ENCODE measurements around the gene GNPTAB. TPM values are rescaled to one million over a fixed set of nuclear protein-coding genes. Genes with fewer than 3 reads are reported as not detected.
"Not testable (repeated sequence)": the region's sequence is repeated elsewhere in the genome, so short reads cannot be mapped to it uniquely, and the experiment has no call there.

Gene GNPTAB
- total RNA-seq, 4 donors from 2014 or later: 27.1 to 91.6 (median 31.3) TPM

DNA sequence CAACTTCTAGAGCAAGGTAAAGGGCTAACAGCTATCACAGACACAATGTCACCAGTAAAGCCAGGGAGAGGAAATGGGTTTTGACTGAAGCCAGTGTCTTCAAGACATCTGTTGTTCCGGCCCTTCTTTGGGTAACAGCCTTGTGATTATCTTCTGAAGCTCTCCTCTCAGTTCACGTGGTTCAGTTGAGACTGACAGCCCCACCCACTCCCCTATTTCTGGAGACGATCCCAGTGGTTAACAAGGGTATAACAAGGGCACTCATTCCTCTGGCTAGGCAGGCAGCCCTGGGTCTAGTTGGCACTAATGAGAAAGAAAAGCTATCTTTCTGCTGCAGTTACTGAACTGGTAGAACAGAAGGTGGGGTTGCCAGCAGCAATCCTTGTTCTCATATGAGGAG, 6.9 kb downstream of the GNPTAB start:
- Histone ChIP-seq H3K4me1 (peaks cover 0 to 21% (median 4%) of the 10 kb centered on the region in 4 donors), H3K27ac (peak overlapping the region in 1 of 4 donors; percentile 1)

DNA sequence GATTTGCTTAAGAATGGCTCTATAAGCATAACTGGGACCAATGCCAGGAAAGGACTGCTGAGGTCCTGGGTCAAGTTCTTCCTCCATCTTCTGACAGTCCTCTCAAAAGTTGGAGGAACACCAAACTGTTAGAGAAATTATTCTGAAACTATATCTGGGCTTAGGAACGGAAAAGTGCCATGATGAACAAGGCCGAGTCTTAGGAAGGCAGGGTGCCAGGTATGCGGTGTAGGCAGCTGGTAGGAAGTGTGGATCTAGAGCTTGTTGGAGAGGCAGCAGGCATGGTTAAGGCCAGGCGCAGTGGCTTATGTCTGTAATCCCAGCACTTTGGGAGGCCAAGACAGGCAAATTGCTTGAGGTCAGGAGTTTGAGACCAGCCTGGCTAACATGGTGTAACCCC, 7.7 kb downstream of the GNPTAB start:
- Histone ChIP-seq H3K36me3 (no peaks in the 10 kb centered on the region), H3K27ac (no peak overlapping the region), H3K9me3 (no peaks in the 10 kb centered on the region), H3K27me3 (no peaks in the 10 kb centered on the region), H3K4me3 (no peak overlapping the region), H3K4me1 (peaks cover 0 to 21% (median 2%) of the 10 kb centered on the region in 4 donors)
- TF ChIP-seq, protein P1, sequence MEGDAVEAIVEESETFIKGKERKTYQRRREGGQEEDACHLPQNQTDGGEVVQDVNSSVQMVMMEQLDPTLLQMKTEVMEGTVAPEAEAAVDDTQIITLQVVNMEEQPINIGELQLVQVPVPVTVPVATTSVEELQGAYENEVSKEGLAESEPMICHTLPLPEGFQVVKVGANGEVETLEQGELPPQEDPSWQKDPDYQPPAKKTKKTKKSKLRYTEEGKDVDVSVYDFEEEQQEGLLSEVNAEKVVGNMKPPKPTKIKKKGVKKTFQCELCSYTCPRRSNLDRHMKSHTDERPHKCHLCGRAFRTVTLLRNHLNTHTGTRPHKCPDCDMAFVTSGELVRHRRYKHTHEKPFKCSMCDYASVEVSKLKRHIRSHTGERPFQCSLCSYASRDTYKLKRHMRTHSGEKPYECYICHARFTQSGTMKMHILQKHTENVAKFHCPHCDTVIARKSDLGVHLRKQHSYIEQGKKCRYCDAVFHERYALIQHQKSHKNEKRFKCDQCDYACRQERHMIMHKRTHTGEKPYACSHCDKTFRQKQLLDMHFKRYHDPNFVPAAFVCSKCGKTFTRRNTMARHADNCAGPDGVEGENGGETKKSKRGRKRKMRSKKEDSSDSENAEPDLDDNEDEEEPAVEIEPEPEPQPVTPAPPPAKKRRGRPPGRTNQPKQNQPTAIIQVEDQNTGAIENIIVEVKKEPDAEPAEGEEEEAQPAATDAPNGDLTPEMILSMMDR (IDR thresholded peaks at IDR 0.05): no peak
- no peak for TF ChIP-seq POLR2A (IDR thresholded peaks at IDR 0.05)
- no peak for DNase-seq

More for the DNA sequence above, 6.9 kb downstream of the GNPTAB start:
- Histone ChIP-seq H3K27me3 (no peaks in the 10 kb centered on the region), H3K4me3 (no peak overlapping the region), H3K9me3 (no peaks in the 10 kb centered on the region), H3K36me3 (no peaks in the 10 kb centered on the region)
- DNase-seq: peak in 2 of 3 donors; percentile 70 to 72
- TF ChIP-seq POLR2A (IDR thresholded peaks at IDR 0.05): no peak
- TF ChIP-seq, protein P1 (IDR thresholded peaks at IDR 0.05): peak in 5 of 6 experiments; percentile 29 to 43 (median 34)

DNA sequence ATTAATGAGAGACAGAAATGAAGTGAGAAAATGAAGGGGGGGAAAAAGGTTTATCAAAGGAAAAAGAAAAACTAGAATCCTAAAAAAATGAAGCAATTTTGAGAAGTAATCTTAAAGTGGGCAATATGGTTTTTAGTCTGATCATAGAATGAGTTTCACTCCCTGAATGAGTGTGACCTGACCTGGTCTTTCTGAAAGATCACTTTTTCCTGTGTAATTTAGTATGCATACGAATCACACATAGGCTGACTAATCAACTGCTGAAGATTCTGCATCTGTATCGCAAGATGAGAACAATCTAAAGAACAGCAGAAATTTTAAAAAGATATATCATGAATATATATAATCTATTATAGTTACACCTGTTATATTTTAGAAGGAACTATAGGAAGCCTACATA, 11.3 kb downstream of the GNPTAB start:
- no peak for TF ChIP-seq POLR2A (IDR thresholded peaks at IDR 0.05)
- TF ChIP-seq, protein P1 (IDR thresholded peaks at IDR 0.05): no peak
- no peak for DNase-seq
- H3K36me3 ChIP-seq: no peaks in the 10 kb centered on the region

DNA sequence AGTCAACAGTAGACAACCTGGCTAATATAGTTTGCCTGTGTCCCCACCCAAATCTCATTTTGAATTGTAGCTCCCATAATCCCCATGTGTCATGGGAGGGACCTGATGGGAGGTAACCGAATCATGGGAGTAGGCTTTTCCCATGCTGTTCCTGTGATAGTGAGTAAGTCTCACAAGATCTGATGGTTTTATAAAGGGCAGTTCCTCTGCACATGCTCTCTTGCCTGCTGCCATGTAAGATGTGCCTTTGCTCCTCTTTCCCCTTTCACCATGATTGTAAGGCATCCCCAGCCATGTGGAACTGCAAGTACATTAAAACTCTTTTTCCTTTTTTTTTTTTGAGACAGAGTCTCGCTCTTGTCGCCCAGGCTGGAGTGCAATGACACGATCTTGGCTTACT, 12.1 kb downstream of the GNPTAB start:
- not testable (repeated sequence) for DNase-seq, H3K9me3 ChIP-seq, H3K27ac ChIP-seq, H3K36me3 ChIP-seq, H3K4me1 ChIP-seq, H3K27me3 ChIP-seq, H3K4me3 ChIP-seq

More for the DNA sequence above, 11.3 kb downstream of the GNPTAB start:
- H3K4me1 ChIP-seq: peaks cover 0 to 8% (median under 1%) of the 10 kb centered on the region in 4 donors
- H3K9me3 ChIP-seq: no peaks in the 10 kb centered on the region
- no peaks in the 10 kb centered on the region for H3K27me3 ChIP-seq
- no peak overlapping the region for H3K27ac ChIP-seq
- H3K4me3 ChIP-seq: no peak overlapping the region

DNA sequence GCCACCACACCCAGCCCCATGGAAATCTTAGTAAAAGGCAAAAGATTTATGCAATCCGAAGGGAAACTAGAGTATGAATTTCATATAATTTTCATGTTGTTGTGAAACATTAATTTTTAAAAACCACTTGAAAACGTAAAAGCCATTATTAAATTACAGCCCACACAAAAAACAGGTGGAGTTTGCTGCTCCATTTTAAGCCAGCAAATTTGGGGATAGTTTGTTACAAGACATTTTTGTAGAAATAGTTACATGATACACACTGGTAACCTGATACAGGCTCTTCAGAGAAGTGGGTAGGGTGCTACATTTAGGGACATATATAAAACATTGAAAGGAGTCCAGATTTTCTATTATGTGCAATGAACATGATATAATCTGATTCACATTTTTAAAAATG, 17.6 kb downstream of the GNPTAB start:
- DNase-seq: no peak
- H3K4me1 ChIP-seq: no peaks in the 10 kb centered on the region
- TF ChIP-seq, protein P1 (IDR thresholded peaks at IDR 0.05): no peak
- TF ChIP-seq POLR2A (IDR thresholded peaks at IDR 0.05): no peak
- H3K27me3 ChIP-seq: no peaks in the 10 kb centered on the region
- H3K36me3 ChIP-seq: no peaks in the 10 kb centered on the region
- H3K27ac ChIP-seq: no peak overlapping the region
- H3K4me3 ChIP-seq: no peak overlapping the region
- no peaks in the 10 kb centered on the region for H3K9me3 ChIP-seq

DNA sequence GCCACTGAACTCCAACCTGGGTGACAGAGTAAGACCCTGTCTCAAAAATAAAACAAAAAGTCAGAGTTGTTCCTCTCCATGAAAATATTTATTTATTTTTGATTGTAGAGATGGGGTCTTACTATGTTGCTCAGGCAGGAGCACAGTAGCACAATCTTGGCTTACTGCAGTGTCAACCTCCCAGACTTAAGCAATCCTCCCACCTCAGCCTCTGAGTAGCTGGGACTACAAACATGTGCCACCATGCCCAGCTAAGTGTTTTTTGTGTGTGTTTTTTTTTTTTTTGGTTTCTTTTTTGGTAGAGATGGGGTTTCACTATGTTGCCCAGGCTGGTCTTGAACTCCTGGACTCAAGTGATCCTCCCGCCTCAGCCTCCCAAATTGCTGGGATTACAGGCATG, 18.0 kb downstream of the GNPTAB start:
- not testable (repeated sequence) for H3K27ac ChIP-seq, H3K4me3 ChIP-seq, H3K9me3 ChIP-seq, H3K36me3 ChIP-seq, H3K4me1 ChIP-seq, DNase-seq, H3K27me3 ChIP-seq

DNA sequence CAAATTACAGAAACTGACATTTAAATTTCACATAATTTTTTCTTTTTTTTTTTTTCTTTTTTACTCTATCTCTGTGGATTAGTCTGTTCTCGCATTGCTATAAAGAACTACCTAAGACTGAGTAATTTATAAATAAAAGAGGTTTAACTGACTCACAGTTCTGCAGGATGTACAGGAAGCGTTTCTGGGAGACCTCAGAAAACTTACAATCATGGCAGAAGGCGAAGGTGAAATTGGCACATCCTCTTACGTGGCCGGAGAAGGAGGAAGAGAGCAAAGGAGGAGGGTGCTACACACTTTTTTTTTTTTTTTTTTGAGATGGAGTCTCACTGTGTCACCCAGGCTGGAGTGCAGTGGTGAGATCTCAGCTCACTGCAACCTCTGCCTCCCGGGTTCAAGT, 19.4 kb downstream of the GNPTAB start:
- H3K27me3 ChIP-seq, H3K4me3 ChIP-seq, H3K4me1 ChIP-seq, H3K9me3 ChIP-seq, DNase-seq, H3K27ac ChIP-seq, H3K36me3 ChIP-seq: not testable (repeated sequence)
